LoVo (cell line): Measurements from ENCODE around the gene BLZF1.
"Not testable (repeated sequence)": the region's sequence is repeated elsewhere in the genome, so short reads cannot be mapped to it uniquely, and the experiment has no call there.

Experiments used
- DNase-seq: peaks from one replicate; pipeline ENCODE4 v3.0.0-alpha.2; 2016; ENCODE audit warnings: low spot score

Gene BLZF1, protein sequence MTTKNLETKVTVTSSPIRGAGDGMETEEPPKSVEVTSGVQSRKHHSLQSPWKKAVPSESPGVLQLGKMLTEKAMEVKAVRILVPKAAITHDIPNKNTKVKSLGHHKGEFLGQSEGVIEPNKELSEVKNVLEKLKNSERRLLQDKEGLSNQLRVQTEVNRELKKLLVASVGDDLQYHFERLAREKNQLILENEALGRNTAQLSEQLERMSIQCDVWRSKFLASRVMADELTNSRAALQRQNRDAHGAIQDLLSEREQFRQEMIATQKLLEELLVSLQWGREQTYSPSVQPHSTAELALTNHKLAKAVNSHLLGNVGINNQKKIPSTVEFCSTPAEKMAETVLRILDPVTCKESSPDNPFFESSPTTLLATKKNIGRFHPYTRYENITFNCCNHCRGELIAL

DNA sequence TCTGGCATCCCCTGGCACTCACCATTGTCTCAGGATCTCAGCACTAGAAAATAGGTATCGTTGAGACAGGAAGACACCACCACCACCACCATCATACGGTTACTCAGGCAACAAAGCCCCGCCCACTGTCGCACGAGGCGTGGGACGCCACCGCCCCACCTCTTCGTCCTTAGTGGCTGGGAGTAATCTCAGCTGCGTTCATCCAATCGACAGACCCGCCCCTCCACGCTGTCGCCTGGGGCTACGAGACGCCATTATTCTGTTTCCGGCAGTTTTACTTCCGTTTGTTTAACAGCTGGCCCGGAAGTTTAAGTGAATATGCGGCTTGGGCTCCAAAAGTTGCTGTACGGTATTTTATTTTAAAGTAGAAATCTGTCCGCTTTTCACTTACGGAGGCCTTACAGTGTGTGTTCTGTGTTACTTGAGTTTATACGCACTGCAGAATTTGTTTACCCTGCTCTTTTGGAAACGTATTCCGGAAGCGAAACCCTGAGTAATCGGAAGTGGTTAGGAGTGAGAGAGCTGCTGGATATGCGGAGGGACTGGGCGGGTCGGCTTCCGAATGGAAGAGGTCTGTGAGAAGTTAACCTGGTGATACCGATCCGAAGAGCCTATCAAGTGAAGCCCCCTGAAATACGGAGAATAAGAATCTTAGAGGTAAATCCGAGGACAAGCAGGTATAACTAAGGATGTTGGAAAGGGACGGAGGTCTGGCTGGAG lies at the start of gene BLZF1, which contains the start of gene NME7:
TSS of gene BLZF1 (plus strand) at position 510 of the 720 bp plus-strand sequence. CDS start 1,328 bp downstream, outside the sequence.
TSS of gene NME7 (minus strand) at position 112 of the 720 bp plus-strand sequence. CDS start at position 25, 87 bp downstream.
- peak; percentile 97 for DNase-seq

DNA sequence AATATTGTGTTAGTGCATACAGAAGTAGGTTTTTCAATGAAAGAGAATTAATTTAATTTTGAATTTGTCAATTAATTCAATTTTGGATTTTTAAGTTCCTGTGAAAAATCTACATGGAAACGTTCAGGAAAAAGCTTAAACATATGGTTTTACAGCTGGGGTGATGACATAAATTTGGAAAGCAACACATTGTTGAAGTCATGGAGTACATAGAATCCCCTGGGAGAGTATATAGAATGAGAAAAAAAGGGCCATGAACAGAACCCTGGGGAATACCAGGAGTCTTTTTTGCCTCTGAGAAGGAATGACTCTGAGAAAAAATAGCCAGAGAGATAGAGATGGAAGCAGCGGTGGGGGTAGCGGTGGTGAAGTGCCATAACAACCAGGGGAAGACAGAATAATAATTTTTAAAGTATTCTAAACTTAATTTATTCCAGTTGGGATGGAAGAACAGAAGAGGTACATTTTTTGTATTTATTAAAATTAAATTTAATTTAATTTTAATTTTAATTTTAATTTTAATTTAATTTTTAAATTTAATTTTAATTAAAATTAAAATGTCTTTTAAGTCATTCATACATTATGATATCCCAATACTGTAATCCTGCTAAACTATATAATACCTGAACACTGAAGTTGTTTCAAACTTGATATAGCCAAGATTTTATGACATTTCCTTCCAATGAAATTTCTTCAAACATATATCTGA lies 49.3 kb upstream of the BLZF1 start:
- no peak for DNase-seq

DNA sequence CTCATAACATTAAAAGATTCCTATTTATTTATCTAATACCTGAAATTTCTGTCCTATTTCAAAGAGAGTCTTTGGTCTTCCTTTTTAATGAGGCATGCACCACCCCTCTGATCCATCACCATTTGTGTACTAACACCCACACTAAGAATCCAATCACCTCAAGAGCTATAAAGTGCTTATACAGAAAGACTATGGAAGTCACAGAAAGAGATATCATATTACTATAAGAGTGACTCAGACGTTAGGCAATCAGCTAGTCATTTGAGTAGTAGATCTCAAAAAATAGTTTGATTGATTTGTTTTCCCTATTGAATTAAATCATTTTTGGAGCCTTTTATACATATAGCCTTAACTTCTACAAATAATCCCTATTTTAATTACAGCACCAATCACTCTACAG lies 46.5 kb upstream of the BLZF1 start:
- peak; percentile 14 for DNase-seq

DNA sequence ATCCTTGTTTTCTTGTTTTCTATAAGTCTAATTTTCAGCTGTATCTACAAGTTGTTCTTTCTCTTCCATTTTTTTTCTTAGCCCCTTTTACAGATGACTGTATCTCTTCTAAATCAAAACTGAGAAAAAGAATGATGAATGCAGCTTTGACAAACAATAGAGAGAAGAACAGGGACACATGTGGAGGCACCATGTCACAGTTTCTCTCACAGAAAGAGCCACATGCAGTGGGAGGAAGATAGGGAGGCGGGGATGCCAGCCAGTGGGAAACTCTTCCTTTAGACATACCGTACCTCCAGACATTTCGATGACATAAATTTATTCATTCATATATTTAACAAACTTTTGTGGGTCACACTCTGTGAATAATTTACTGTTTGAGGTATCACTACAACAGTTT lies 45.9 kb upstream of the BLZF1 start:
- no peak for DNase-seq

DNA sequence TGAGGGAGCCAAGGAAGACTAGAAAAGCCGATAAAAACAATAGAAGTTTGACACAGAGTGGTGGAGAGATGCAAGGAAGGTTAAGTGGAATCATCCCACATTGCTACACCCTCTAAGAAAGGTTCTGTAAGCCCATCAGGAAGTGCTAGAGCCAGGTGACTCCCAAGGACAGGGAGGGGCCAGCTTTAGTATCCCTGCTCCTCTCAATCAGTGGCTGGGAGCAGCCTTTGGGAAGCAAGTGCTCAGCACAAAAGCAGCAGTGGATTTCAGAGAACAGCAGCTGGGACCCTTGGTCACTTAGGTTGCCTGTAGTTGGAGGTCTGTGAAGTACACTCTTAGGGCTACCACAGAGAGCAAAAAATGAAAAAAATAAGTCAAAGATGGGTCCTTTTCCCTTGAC lies 42.9 kb upstream of the BLZF1 start:
- DNase-seq: no peak

DNA sequence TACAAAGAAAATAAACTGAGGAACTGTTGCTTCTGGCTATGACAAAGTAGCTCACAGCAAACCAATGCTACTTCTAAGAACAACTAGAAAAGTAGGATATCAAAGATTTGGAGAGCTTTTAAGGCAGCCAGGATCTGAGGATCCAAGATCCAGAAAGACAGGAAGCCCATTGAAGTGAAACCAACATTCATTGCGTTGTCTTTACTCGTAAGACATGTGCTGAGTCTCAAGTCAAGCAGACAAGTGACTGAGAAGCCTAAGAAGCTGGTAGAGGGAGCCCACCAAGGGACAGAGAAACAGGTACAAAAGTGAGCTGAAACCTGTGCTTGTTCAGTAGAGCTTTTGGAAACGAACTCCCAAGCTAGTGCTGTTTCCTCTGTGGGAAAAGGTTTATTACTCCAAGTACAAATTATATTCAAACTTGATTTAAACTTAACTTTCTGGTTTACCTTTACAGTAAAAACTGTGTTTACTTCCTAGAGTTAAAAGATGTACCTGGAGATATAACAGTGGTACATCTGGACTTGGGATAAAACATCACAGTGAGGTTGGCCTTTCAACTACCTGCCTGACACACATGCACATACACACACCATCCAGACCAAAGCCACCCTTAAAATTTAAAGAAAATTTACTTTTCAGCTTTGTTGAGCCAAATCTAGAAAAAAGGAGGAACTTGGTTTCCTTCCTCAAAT lies 41.6 kb upstream of the BLZF1 start:
- no peak for DNase-seq

DNA sequence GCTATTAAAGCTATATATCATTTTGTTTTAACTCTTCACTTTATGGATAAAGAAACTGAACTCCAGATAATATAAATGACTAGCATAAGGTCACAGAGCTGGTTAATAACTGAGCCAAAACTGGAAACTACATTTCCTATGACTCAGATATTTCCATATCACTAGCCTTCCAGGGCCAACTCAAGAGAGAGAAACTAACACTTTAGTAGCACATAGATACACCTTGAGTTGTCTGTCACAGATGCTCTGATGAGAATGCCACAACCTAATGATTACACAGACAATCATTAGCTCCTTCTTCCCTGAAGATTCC lies 41.1 kb upstream of the BLZF1 start:
- no peak for DNase-seq

DNA sequence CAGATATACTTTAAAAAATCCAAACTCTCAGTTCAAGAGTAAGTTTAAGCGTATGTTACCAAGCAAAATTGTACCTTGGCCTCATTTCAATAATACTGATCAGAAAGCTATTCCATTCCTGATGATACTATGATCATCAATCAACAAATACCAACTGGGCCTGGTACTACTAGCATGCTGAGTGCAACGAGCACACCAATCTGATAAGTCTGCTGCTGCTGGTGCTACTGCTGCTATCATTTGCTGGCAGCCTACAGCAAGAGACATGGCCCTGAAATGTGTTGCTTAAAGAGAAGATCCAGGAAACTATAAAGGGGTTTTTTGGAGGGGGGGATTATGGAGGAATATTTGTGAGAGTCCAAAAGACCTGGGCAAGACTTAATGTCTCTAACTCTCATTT lies 40.1 kb upstream of the BLZF1 start:
- DNase-seq: no peak

DNA sequence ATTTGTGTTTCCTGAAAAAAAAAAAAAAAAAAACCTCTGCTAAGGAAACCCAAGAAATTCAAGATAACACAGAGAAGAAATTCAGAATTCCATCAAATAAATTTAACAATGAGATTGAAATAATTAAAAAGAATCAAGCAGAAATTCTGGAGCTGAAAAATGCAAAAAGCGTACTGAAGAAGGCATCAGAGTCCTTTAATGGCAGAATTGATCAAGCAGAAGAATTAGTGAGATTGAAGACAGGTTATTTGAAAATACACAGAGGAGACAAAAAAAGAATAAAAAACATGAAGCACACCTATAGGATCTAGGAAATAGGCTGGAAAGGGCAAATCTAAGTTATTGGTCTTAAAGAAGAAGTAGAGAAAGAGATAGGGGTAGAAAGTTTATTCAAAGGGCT lies 38.6 kb upstream of the BLZF1 start:
- no peak for DNase-seq

DNA sequence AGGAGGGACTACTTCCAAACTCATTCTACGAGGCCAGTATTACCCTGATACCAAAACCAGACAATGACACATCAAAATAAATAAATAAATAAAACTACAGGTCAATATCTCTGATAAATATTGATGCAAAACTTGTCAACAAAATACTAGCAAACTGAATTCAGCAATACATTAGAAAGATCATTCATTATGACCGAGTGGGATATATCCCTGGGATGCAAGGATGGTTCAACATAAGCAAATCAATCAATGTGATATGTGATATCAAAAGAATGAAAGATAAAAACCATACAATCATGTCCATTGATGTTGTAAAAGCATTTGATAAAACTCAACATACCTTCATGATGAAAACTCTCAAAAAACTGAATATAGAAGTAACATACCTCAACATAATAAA lies 37.1 kb upstream of the BLZF1 start:
- no peak for DNase-seq

DNA sequence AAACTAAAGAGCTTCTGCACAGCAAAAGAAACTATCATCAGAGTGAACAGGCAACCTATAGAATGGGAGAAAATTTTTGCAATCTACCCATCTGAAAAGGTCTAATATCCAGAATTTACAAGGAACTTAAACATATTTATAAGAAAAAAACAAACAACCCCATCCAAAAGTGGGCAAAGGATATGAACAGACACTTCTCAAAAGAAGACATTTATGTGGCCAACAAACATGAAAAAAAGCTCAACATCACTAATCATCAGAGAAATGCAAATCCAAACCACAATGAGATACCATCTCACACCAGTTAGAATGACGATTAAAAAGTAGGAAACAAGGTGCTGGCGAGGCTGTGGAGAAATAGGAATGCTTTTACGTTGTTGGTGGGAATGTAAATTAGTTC lies 33.3 kb upstream of the BLZF1 start:
- DNase-seq: not testable (repeated sequence)

DNA sequence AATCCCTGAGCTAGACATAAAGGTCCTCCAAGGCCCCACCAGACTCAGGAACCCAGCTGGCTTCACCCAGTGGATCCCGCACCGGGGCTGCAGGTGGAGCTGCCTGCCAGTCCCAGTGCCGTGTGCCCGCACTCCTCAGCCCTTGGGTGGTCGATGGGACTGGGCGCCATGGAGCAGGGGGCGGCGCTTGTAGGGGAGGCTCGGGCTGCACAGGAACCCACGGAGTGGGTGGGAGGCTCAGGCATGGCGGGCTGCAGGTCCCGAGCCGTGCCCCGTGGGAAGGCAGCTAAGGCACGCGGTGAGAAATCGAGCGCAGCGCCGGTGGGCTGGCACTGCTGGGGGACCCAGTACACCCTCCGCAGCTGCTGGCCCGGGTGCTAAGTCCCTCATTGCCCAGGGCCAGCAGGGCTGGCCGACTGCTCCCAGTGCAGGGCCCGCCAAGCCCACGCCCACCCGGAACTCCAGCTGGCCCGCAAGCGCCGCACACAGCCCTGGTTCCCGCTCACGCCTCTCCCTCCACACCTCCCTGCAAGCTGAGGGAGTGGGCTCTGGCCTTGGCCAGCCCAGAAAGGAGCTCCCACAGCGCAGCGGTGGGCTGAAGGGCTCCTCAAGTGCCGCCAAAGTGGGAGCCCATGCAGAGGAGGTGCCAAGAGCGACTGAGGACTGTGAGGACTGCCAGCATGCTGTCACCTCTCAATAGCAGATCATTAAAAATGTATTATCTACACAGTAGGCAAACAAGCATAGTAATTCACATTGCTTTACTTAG lies 30.9 kb upstream of the BLZF1 start:
- DNase-seq: not testable (repeated sequence)

DNA sequence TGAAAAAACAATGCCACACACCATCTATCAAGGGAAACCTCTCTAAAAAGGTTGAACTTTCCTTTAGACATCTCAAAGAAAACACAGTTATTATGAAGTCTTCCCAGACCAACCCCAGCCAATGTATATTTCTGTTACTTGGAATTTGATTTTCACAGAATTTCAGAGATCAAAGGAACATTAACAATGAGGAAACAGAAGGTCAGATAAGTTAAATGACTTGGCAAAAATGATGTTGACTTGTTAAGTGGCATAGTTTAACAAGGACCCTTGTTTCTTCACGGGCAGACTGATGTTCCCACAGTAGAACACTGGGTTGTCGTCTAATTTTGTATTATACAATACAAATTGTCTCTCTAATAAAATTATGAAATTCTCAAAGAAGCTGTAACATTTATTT lies 29.4 kb upstream of the BLZF1 start:
- DNase-seq: no peak

DNA sequence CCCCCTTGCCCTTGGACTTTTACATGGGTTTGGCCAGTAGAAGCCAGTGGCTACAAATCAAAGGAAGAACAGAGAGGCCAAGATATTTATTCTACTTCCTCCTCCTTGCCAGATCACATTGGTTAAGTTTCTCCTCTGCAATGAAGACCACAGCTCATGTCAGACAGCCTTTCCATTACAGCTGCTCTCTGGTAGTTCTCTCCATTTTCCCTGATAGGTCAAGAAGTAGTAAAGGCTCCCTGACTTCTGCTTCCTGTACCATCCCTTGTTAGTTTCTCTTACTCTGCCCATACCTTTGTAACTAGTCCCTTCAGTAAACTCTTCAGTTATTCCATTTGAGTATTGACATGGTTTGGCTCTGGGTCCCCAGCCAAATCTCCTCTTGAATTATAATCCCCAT lies 28.2 kb upstream of the BLZF1 start:
- DNase-seq: no peak

DNA sequence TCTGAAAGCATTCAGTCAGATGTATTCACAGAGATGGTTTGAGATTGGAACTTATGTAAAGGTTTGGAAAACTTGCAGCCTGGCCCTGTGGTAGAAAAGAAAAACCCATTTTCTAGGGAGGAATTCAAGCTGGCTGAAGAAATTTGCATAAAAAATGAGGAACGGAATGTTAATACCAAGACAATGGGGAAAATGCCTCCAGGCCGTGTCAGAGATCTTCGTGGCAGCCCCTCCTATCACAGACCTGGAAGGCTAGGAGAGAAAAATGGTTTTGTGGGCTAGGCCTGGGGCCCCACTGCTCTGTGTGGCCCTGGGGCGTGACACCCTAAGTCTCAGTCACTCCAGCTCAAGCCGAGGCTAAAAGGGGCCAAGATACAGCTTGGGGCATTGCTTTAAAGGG lies 27.1 kb upstream of the BLZF1 start:
- no peak for DNase-seq

DNA sequence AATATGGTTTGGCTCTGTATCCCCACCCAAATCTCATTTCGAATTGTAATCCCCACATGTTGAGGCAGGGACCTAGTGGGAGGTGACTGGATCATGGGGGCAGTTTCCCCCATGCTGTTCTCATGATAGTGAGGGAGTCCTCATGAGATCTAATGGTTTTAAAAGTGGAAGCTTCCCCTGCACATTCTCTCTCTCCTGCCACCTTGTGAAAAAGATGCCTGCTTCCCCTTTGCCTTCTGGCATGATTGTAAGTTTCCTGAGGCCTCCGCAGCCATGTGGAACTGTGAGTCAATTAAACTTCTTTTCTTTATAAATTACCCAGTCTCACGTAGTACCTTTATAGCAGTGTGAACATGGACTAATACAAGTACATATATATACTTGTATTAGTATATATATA lies 25.9 kb upstream of the BLZF1 start:
- DNase-seq: not testable (repeated sequence)

DNA sequence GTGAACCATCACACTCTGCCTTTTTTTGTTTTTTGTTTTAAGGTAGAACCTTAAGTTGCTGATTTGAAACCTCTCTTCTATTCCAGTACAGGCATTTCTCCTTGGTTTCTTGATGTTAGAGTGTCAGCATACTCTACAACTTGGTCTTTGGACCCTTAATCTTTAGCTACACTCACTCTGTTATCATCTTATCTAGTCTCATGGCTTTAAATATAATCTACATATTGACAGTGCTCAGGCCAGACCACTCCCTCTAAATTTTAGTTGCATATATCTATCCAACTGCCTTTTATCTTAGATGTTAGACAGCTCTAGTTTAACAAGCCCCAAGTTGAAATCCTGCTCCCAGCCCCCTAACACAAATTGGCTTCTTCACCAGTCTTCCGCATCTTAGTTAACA lies 22.5 kb upstream of the BLZF1 start:
- DNase-seq: no peak

DNA sequence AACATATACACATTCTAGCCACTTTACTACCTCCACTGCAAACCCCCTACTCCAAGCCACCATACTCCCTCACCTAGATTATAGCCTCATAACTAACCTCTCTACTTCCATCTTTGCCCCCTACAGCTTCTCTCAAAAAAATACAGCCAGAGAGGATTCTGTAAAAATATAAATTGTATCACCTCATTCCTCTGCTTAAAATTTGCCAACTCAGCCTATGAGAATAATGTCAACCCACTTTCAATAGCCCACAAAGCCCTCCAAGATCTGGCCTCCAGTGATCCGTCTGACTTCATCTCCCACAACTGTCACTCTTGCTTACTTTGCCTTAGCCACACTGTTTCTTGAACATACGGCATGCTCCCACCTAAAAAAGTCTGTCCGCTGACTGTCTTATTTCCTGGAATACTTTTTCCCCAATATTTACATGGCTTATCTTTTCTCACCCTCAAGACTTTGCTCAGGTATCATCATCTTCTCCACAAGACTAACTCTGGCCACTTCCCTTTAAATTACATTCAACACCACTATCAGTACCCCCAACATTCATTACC lies 21.9 kb upstream of the BLZF1 start:
- no peak for DNase-seq

DNA sequence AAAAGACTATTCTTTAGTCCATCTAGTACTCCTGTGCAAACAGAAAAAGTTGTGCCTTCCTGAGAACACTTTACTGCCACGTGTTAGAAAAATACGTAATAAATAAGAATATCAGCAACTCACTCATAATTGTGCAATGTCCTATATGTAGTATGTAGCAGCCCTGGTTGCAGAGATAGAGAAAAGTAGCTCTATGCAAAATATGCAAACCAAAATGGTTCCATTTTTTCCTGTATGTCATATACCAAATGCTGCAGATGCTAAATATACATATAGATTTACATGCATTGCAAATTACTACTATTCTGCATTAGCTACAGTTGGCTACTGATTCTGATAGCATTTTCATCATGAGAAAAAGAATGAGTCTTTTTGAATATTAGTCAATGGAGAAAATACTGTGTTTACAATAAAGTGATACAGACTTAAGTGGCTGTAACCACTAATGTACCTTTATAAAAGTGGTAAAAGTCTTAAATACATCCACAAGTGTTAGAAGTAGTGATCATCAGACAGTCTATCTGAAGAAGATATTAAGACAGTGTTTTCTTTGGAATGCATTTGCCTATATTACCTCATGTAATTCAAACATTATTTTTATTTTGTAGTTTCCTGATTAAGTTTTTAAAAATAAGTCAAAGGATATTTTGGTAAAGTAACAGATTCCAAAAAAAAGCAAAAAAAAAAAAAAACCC lies 20.2 kb upstream of the BLZF1 start:
- no peak for DNase-seq

DNA sequence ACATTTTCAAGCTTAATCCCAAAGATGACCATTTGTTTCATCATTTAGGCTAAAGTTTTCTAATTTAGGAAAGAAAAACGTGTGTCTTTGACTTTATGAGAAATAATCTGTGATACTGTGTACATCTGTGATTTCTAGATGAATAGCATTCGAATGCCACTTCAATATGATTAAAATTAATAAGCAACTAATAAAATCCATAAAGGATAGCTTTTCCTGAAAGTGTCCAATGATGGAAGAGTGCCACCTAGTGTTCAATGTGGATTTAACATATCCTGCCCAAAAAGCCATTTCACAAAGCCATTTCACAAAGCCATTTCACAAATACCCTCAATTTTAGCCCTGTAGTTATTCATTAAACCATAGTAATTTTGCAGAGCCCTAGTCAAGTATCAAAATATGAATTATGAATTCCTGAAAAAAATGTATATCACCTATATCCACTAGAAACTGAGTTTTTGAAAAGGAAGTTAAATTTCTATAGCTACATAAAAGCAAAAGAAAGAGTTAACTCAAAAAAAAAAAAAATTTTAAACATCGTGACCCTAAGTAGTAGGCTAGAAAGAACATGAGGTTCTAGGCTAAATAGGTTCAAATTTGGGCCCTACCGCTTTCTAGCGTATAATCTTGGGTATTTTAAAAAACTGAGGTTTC lies 19.5 kb upstream of the BLZF1 start:
- peak; percentile 64 for DNase-seq
